SK-N-SH treated with all-trans-retinoic acid at 6 μM for 48 hours (cell line): ENCODE measurements around the gene CLEC14A.

Source experiments
- CSDC2 ChIP-seq: fragments of 250-450 bp; sonication (Bioruptor Pico); IDR thresholded peaks from 2 replicates; pipeline ENCODE4 v1.5.0; 2020; ENCODE audit warnings: mild to moderate bottlenecking, moderate library complexity
- ESRRG ChIP-seq: fragments of 250-450 bp; sonication (Bioruptor Pico); IDR thresholded peaks from 2 replicates; pipeline ENCODE4 v1.6.1; 2021; ENCODE audit warnings: mild to moderate bottlenecking
- PPARA ChIP-seq: fragments of 250-450 bp; sonication (Bioruptor Pico); IDR thresholded peaks from 2 replicates; pipeline ENCODE4 v1.5.0; 2020; ENCODE audit warnings: mild to moderate bottlenecking, borderline replicate concordance
- RARB ChIP-seq: fragments of 250-450 bp; sonication (Bioruptor Pico); IDR thresholded peaks from 2 replicates; pipeline ENCODE4 v1.8.0; 2021; ENCODE audit warnings: mild to moderate bottlenecking, moderate library complexity
- TCF4 ChIP-seq: fragments of 250-450 bp; sonication (Bioruptor Pico); IDR thresholded peaks from 2 replicates; pipeline ENCODE4 v1.8.0; 2021; ENCODE audit warnings: mild to moderate bottlenecking, moderate library complexity, borderline replicate concordance
- TOX ChIP-seq: fragments of 250-450 bp; sonication (Bioruptor Pico); IDR thresholded peaks from 2 replicates; pipeline ENCODE4 v1.8.0; 2021; ENCODE audit warnings: mild to moderate bottlenecking, moderate library complexity, borderline replicate concordance
- ZNF565 ChIP-seq: fragments of 450-650 bp; formaldehyde crosslinking; conservative IDR thresholded peaks from 2 replicates; pipeline ENCODE4 v1.5.0; 2020; ENCODE audit warnings: low read depth, mild to moderate bottlenecking, moderate library complexity
- ZNF8 ChIP-seq: fragments of 450-650 bp; formaldehyde crosslinking; IDR thresholded peaks from 2 replicates; pipeline ENCODE4 v1.5.0; 2020; ENCODE audit warnings: mild to moderate bottlenecking, moderate library complexity
- TF ChIP-seq, protein P1 (sequence below): fragments of 250-450 bp; sonication (Bioruptor Pico); IDR thresholded peaks from 2 replicates; pipeline ENCODE4 v1.5.1; 2020; ENCODE audit warnings: low read depth, mild to moderate bottlenecking, moderate library complexity
- TF ChIP-seq, protein P2 (sequence below): fragments of 250-450 bp; sonication (Bioruptor Pico); IDR thresholded peaks from 2 replicates; pipeline ENCODE4 v1.8.0; 2020; ENCODE audit warnings: mild to moderate bottlenecking, moderate library complexity, borderline replicate concordance
- TF ChIP-seq, protein P3 (sequence below): fragments of 250-450 bp; sonication (Bioruptor Pico); IDR thresholded peaks from 2 replicates; pipeline ENCODE4 v1.8.0; 2021; ENCODE audit warnings: low read depth, mild to moderate bottlenecking, moderate library complexity, borderline replicate concordance

GRCh38 chr14:38282936-38283335 lies 27.0 kb upstream of the CLEC14A start:
- TF ChIP-seq, protein P1, sequence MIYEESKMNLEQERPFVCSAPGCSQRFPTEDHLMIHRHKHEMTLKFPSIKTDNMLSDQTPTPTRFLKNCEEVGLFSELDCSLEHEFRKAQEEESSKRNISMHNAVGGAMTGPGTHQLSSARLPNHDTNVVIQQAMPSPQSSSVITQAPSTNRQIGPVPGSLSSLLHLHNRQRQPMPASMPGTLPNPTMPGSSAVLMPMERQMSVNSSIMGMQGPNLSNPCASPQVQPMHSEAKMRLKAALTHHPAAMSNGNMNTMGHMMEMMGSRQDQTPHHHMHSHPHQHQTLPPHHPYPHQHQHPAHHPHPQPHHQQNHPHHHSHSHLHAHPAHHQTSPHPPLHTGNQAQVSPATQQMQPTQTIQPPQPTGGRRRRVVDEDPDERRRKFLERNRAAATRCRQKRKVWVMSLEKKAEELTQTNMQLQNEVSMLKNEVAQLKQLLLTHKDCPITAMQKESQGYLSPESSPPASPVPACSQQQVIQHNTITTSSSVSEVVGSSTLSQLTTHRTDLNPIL (CRISPR knock-in tag): no peak
- TF ChIP-seq CSDC2 (no peak), RARB (no peak), TCF4 (CRISPR knock-in tag) (no peak), PPARA (CRISPR knock-in tag) (no peak), ESRRG (CRISPR knock-in tag) (no peak), TOX (no peak), ZNF565 (CRISPR knock-in tag) (no peak), ZNF8 (CRISPR knock-in tag) (no peak)
- TF ChIP-seq, protein P2, sequence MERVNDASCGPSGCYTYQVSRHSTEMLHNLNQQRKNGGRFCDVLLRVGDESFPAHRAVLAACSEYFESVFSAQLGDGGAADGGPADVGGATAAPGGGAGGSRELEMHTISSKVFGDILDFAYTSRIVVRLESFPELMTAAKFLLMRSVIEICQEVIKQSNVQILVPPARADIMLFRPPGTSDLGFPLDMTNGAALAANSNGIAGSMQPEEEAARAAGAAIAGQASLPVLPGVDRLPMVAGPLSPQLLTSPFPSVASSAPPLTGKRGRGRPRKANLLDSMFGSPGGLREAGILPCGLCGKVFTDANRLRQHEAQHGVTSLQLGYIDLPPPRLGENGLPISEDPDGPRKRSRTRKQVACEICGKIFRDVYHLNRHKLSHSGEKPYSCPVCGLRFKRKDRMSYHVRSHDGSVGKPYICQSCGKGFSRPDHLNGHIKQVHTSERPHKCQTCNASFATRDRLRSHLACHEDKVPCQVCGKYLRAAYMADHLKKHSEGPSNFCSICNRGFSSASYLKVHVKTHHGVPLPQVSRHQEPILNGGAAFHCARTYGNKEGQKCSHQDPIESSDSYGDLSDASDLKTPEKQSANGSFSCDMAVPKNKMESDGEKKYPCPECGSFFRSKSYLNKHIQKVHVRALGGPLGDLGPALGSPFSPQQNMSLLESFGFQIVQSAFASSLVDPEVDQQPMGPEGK: no peak
- TF ChIP-seq, protein P3, sequence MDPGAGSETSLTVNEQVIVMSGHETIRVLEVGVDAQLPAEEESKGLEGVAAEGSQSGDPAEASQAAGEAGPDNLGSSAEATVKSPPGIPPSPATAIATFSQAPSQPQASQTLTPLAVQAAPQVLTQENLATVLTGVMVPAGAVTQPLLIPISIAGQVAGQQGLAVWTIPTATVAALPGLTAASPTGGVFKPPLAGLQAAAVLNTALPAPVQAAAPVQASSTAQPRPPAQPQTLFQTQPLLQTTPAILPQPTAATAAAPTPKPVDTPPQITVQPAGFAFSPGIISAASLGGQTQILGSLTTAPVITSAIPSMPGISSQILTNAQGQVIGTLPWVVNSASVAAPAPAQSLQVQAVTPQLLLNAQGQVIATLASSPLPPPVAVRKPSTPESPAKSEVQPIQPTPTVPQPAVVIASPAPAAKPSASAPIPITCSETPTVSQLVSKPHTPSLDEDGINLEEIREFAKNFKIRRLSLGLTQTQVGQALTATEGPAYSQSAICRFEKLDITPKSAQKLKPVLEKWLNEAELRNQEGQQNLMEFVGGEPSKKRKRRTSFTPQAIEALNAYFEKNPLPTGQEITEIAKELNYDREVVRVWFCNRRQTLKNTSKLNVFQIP: no peak
